Trophoblast cell (in vitro differentiated cells and primary cell): ENCODE data around the gene TBC1D9B.
A peak's percentile ranks its signal among the peaks of the same experiment; 100 is the strongest.

Source experiments
- DNase-seq, 2 donors: peaks; one replicate each; pipeline ENCODE4 v3.0.0-alpha.2; 2016
- H2AFZ ChIP-seq: 2 replicates; pipeline ENCODE4 v1.6.1; 2013; ENCODE audit warnings: low read length, moderate library complexity, mild to moderate bottlenecking; ENCODE audit not compliant: insufficient read depth, poor library complexity
- H2AK5ac ChIP-seq: 2 replicates; pipeline ENCODE4 v1.6.1; 2013; ENCODE audit warnings: mild to moderate bottlenecking, low read length
- H2BK120ac ChIP-seq: 2 replicates; pipeline ENCODE4 v1.6.1; 2013; ENCODE audit warnings: low read length, mild to moderate bottlenecking, moderate library complexity; ENCODE audit not compliant: insufficient read depth, poor library complexity
- H2BK12ac ChIP-seq: 2 replicates; pipeline ENCODE4 v1.6.1; 2013; ENCODE audit warnings: mild to moderate bottlenecking, low read length, moderate library complexity
- H2BK5ac ChIP-seq: 2 replicates; pipeline ENCODE4 v1.6.1; 2013; ENCODE audit warnings: low read length, low read depth, moderate library complexity, mild to moderate bottlenecking; ENCODE audit not compliant: poor library complexity
- H3K14ac ChIP-seq: 2 replicates; pipeline ENCODE4 v1.6.1; 2013; ENCODE audit warnings: mild to moderate bottlenecking, low read length
- H3K18ac ChIP-seq: 2 replicates; pipeline ENCODE4 v1.6.1; 2013; ENCODE audit warnings: mild to moderate bottlenecking, low read length
- H3K23ac ChIP-seq: 2 replicates; pipeline ENCODE4 v1.6.1; 2013; ENCODE audit warnings: low read length
- H3K27ac ChIP-seq: 2 replicates; pipeline ENCODE4 v1.5.1; 2013; ENCODE audit warnings: low read depth, mild to moderate bottlenecking, inconsistent platforms, low read length, moderate library complexity
- H3K27me3 ChIP-seq: 2 replicates; pipeline ENCODE4 v1.6.1; 2013; ENCODE audit warnings: inconsistent platforms, mild to moderate bottlenecking, low read length, moderate library complexity; ENCODE audit not compliant: insufficient read depth
- H3K36me3 ChIP-seq, 2 experiments: 1 replicate in 1 of 2; 2 replicates in 1 of 2; pipeline ENCODE4 v1.6.1; 2013; ENCODE audit warnings: low read length in 2 of 2, mild to moderate bottlenecking in 2 of 2, moderate library complexity in 1 of 2; ENCODE audit not compliant: insufficient read depth in 2 of 2, control insufficient read depth in 1 of 2
- H3K4ac ChIP-seq: 2 replicates; pipeline ENCODE4 v1.6.1; 2013; ENCODE audit warnings: low read depth, mild to moderate bottlenecking, low read length, moderate library complexity
- H3K4me1 ChIP-seq, 2 experiments: 1 replicate in 1 of 2; 2 replicates in 1 of 2; pipeline ENCODE4 v1.6.1; 2013; ENCODE audit warnings: low read length in 2 of 2, mild to moderate bottlenecking in 2 of 2, moderate library complexity in 1 of 2; ENCODE audit not compliant: insufficient read depth in 2 of 2, control insufficient read depth in 1 of 2
- H3K4me2 ChIP-seq: 2 replicates; pipeline ENCODE4 v1.6.1; 2013; ENCODE audit warnings: inconsistent platforms, mild to moderate bottlenecking, low read length, moderate library complexity
- H3K4me3 ChIP-seq: 2 replicates; pipeline ENCODE4 v1.5.1; 2013; ENCODE audit warnings: mild to moderate bottlenecking, low read depth, low read length, inconsistent platforms
- H3K79me1 ChIP-seq: one replicate; pipeline ENCODE4 v1.6.1; 2013; ENCODE audit warnings: low read length
- H3K79me2 ChIP-seq: 2 replicates; pipeline ENCODE4 v1.6.1; 2013; ENCODE audit warnings: low read length, mild to moderate bottlenecking; ENCODE audit not compliant: control insufficient read depth, insufficient read depth, poor library complexity
- H3K9ac ChIP-seq: 2 replicates; pipeline ENCODE4 v1.6.1; 2013; ENCODE audit warnings: mild to moderate bottlenecking, low read length
- H3K9me3 ChIP-seq: 2 replicates; pipeline ENCODE4 v1.6.1; 2013; ENCODE audit warnings: low read depth, mild to moderate bottlenecking, control low read depth, inconsistent platforms, low read length; ENCODE audit not compliant: insufficient read depth
- H4K12ac ChIP-seq: 2 replicates; pipeline ENCODE4 v1.6.1; 2013; ENCODE audit warnings: low read depth, mild to moderate bottlenecking, low read length, moderate library complexity
- H4K8ac ChIP-seq: 2 replicates; pipeline ENCODE4 v1.6.1; 2013; ENCODE audit warnings: low read depth, mild to moderate bottlenecking, low read length, moderate library complexity
- H4K91ac ChIP-seq: one replicate; pipeline ENCODE4 v1.6.1; 2013; ENCODE audit warnings: low read depth, mild to moderate bottlenecking, low read length, moderate library complexity
- WGBS: extraction: QIAGEN DNeasy Blood & Tissue Kit; methylation state at CpG from one replicate; pipeline ENCODE4 v1.1.7; 2013; ENCODE audit warnings: missing lambda C conversion rate; ENCODE audit not compliant: insufficient read length, insufficient coverage; ENCODE audit errors: extremely low coverage; 5-methylcytosine and 5-hydroxymethylcytosine counted together

The TBC1D9B gene

DNA sequence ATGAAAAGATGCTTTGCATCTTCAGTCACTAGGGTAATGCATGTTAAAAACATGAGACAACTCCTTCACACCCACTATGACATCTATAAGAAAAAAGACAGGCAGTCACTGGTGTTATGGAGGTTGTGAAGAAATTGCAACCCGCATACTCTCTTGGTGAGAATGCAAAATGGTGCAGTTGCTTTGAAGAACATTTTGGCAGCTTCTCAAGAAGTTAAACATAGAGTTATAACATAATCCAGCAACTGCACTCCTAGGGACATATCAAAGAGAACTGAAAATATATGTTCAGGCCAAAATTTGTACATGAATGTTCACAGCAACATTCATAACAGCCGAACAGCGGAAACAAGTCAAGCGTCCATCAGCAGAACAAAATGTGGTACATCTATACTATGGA lies 46.3 kb upstream of the TBC1D9B start:
- Histone ChIP-seq H3K27ac (no peak overlapping the region), H2AK5ac (no peak overlapping the region), H3K14ac (no peak overlapping the region), H4K12ac (no peak overlapping the region), H3K79me1 (no peaks in the 10 kb centered on the region), H3K4ac (no peak overlapping the region), H3K9me3 (no peaks in the 10 kb centered on the region), H2BK5ac (no peak overlapping the region), H3K36me3 (peaks cover 0 to 4% of the 10 kb centered on the region in 2 experiments), H3K23ac (no peak overlapping the region), H3K27me3 (no peaks in the 10 kb centered on the region), H2AFZ (no peak overlapping the region), H3K9ac (no peak overlapping the region), H3K4me1 (no peaks in the 10 kb centered on the region), H3K4me3 (no peak overlapping the region), H2BK12ac (no peak overlapping the region), H3K18ac (no peak overlapping the region), H4K8ac (no peak overlapping the region), H3K4me2 (no peak overlapping the region), H3K79me2 (no peaks in the 10 kb centered on the region), H2BK120ac (no peak overlapping the region), H4K91ac (no peak overlapping the region)
- WGBS: no CpG with 5 or more reads among the region's 4 CpGs
- no peak for DNase-seq

- Histone ChIP-seq H3K4ac (no peak overlapping the region), H3K27me3 (no peaks in the 10 kb centered on the region), H3K9ac (no peak overlapping the region), H3K79me1 (no peaks in the 10 kb centered on the region), H2BK5ac (no peak overlapping the region), H3K27ac (no peak overlapping the region), H3K4me2 (no peak overlapping the region), H3K36me3 (no peaks in the 10 kb centered on the region), H3K23ac (no peak overlapping the region), H4K12ac (no peak overlapping the region), H2BK120ac (no peak overlapping the region), H3K4me3 (no peak overlapping the region), H2BK12ac (no peak overlapping the region), H3K79me2 (no peaks in the 10 kb centered on the region), H3K4me1 (no peaks in the 10 kb centered on the region), H4K8ac (no peak overlapping the region), H3K9me3 (no peaks in the 10 kb centered on the region), H2AK5ac (no peak overlapping the region), H4K91ac (no peak overlapping the region), H3K14ac (no peak overlapping the region), H2AFZ (no peak overlapping the region), H3K18ac (no peak overlapping the region)
- WGBS: no CpG with 5 or more reads among the region's 13 CpGs
- no peak for DNase-seq
Measured at GRCh38 chr5:179936976-179937681, 29.4 kb upstream of the TBC1D9B start.

- Histone ChIP-seq H3K18ac (no peak overlapping the region), H4K91ac (no peak overlapping the region), H2BK5ac (no peak overlapping the region), H3K79me1 (no peaks in the 10 kb centered on the region), H2AK5ac (no peak overlapping the region), H3K4ac (no peak overlapping the region), H2AFZ (no peak overlapping the region), H3K4me2 (no peak overlapping the region), H3K27ac (no peak overlapping the region), H3K14ac (no peak overlapping the region), H3K27me3 (no peaks in the 10 kb centered on the region), H2BK120ac (no peak overlapping the region), H3K36me3 (no peaks in the 10 kb centered on the region), H4K12ac (no peak overlapping the region), H3K9ac (no peak overlapping the region), H3K9me3 (no peaks in the 10 kb centered on the region), H3K23ac (no peak overlapping the region), H2BK12ac (no peak overlapping the region), H4K8ac (no peak overlapping the region), H3K79me2 (no peaks in the 10 kb centered on the region), H3K4me3 (no peak overlapping the region), H3K4me1 (no peaks in the 10 kb centered on the region)
- no CpG with 5 or more reads among the region's 8 CpGs for WGBS
- DNase-seq: no peak
Measured at GRCh38 chr5:179930788-179931473, 23.2 kb upstream of the TBC1D9B start.

DNA sequence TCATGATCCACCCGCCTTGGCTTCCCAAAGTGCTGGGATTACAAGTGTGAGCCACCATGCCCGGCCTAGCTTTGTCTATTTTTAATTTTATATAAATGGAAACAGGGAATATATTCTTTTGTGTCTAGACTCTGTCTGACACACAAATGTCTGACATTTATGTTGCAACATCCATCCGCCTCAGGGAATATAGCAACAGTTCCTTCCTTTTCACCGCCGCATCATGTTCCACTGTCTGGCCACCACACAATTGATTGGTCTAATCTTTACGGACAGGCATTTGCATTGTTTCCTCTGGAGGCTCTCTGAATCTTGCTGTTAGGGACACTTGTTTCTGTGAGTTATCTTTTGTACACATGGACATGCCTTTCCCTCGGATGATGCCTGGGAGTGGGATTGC lies 20.1 kb upstream of the TBC1D9B start:
- no peaks in the 10 kb centered on the region for H3K79me2 ChIP-seq
- no peak overlapping the region for H3K14ac ChIP-seq
- no peaks in the 10 kb centered on the region for H3K27me3 ChIP-seq
- no peak overlapping the region for H3K4me2 ChIP-seq
- peak; percentile 81 to 88 for DNase-seq
- H2AFZ ChIP-seq: no peak overlapping the region
- no peaks in the 10 kb centered on the region for H3K79me1 ChIP-seq
- no peak overlapping the region for H4K8ac ChIP-seq
- no peak overlapping the region for H4K91ac ChIP-seq
- no peak overlapping the region for H2AK5ac ChIP-seq
- no peak overlapping the region for H2BK120ac ChIP-seq
- no CpG with 5 or more reads among the region's 7 CpGs for WGBS
- no peak overlapping the region for H3K4me3 ChIP-seq
- H3K4ac ChIP-seq: no peak overlapping the region
- H3K4me1 ChIP-seq: no peaks in the 10 kb centered on the region
- H3K9ac ChIP-seq: no peak overlapping the region
- H2BK12ac ChIP-seq: no peak overlapping the region
- H3K23ac ChIP-seq: no peak overlapping the region
- no peaks in the 10 kb centered on the region for H3K36me3 ChIP-seq
- H3K9me3 ChIP-seq: peaks cover 3% of the 10 kb centered on the region
- H3K18ac ChIP-seq: no peak overlapping the region
- no peak overlapping the region for H2BK5ac ChIP-seq
- H4K12ac ChIP-seq: no peak overlapping the region
- no peak overlapping the region for H3K27ac ChIP-seq
